HG03095 (cell line): ENCODE results near the gene C2orf49.
A peak's percentile ranks its signal among the peaks of the same experiment; 100 is the strongest.

Source experiments
- ATAC-seq: cut with Tn5 transposase; IDR thresholded peaks from one replicate; pipeline ENCODE4 v1.9.1; 2021; ENCODE audit warnings: moderate library complexity; ENCODE audit not compliant: unreplicated experiment

C2orf49 gene

DNA sequence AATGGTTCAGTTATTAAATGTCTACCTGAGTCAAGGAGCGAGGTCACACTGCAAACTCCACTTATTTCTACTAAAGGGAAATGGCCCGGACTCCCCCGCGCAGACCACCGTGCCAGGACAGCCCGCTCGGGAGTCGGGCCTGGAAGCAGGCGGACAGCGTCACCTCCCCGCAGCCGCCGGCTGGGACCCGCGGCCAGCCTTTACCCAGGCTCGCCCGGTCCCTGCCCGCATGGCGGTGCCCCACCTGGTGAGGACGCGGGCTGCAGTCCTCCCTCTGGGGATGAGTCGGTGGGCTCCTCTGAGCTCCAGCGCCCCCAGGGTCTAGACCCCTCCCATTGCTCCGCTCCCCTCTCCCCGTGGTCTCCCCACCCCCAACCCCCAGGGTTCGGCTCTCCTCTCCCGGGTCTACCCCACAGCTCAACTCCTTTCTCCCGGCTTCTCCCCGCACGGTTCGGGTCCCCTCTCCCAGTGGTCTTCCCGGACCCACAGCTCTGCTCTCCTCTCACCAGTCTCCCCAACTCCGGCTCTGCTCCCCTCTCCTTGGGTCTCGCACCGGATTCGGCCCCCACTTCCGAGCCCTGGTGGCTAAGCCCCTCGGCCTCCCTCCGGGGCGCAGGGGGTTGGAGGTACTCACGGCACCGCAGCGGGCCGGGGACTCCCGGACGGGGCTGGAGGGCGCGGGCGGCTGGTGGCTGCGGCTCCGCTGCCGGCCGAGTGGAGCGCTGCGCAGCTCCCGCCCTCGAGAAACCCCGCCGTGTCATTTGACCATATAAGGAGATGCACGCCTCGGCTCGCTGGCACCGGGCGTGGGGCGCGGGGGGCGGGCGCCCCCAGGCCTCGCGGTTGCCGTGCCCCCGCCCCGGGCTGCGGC lies 61.2 kb downstream of the C2orf49 start, which contains the start of gene FHL2:
TSS of gene FHL2 (minus strand) at position 716 of the 871 bp plus-strand sequence. CDS start 12,535 bp downstream, outside the sequence.
- ATAC-seq, result peak; percentile 97
